ENCODE measurements around the gene CASP8. TPM values are rescaled to one million over a fixed set of nuclear protein-coding genes. Genes with fewer than 3 reads are reported as not detected.

Gene CASP8
- total RNA-seq, 1 experiment from 2014 or later, result 34.8 TPM

DNA sequence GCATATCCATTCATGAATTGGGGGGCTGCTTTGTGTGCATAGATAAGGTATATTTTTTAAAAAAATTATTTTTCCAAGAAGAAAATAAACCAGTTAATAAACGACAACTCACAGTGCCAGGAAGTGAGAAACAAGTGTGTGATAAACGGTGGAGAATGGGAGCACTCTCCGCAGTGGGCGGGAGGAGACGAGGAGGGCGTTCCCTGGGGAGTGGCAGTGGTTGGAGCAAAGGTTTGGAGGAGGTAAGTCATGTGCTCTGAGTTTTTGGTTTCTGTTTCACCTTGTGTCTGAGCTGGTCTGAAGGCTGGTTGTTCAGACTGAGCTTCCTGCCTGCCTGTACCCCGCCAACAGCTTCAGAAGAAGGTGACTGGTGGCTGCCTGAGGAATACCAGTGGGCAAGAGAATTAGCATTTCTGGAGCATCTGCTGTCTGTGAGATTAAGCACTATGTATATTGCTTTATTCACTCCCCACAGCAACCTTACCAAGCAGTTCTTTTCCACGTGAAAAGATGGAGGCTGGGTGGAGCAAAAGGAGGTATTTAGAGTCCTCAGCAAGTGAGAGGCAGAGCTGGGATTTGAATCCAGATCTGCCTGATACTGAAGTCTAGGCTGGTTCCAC lies 27.0 kb upstream of the CASP8 start:
- ChIA-PET POLR2A (interaction anchor here (0.6 kb wide), 1 partner anchor 269 kb away, joined by 3 read pairs; no protein-coding TSS in a partner anchor), CTCF (interaction anchor here (0.5 to 2.3 kb wide), 5 partner anchors 50 to 1284 kb away, joined by 3 to 12 read pairs (median 6); partner anchors contain the start of genes CASP10, STRADB and TRAK2)
- DNase-seq (ENCODE audit: low read depth, low spot score) (peak; percentile 80), ATAC-seq (peak; percentile 96)
- no peak for TF ChIP-seq TCF7L2 (IDR thresholded peaks at IDR 0.05; ENCODE audit: low read depth, low read length)
- peak; percentile 71; the same call in 1 of the 2 replicates for TF ChIP-seq POLR2AphosphoS5 (IDR thresholded peaks at IDR 0.05; ENCODE audit: low read depth, low read length)
- peak; percentile 52; the same call in 1 of the 2 replicates for TF ChIP-seq SIN3A (IDR thresholded peaks at IDR 0.05; ENCODE audit: borderline replicate concordance, insufficient read depth, low read depth, low read length)
- TF ChIP-seq, protein P1, sequence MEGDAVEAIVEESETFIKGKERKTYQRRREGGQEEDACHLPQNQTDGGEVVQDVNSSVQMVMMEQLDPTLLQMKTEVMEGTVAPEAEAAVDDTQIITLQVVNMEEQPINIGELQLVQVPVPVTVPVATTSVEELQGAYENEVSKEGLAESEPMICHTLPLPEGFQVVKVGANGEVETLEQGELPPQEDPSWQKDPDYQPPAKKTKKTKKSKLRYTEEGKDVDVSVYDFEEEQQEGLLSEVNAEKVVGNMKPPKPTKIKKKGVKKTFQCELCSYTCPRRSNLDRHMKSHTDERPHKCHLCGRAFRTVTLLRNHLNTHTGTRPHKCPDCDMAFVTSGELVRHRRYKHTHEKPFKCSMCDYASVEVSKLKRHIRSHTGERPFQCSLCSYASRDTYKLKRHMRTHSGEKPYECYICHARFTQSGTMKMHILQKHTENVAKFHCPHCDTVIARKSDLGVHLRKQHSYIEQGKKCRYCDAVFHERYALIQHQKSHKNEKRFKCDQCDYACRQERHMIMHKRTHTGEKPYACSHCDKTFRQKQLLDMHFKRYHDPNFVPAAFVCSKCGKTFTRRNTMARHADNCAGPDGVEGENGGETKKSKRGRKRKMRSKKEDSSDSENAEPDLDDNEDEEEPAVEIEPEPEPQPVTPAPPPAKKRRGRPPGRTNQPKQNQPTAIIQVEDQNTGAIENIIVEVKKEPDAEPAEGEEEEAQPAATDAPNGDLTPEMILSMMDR (IDR thresholded peaks at IDR 0.05), result no peak
- TF ChIP-seq, protein P2, sequence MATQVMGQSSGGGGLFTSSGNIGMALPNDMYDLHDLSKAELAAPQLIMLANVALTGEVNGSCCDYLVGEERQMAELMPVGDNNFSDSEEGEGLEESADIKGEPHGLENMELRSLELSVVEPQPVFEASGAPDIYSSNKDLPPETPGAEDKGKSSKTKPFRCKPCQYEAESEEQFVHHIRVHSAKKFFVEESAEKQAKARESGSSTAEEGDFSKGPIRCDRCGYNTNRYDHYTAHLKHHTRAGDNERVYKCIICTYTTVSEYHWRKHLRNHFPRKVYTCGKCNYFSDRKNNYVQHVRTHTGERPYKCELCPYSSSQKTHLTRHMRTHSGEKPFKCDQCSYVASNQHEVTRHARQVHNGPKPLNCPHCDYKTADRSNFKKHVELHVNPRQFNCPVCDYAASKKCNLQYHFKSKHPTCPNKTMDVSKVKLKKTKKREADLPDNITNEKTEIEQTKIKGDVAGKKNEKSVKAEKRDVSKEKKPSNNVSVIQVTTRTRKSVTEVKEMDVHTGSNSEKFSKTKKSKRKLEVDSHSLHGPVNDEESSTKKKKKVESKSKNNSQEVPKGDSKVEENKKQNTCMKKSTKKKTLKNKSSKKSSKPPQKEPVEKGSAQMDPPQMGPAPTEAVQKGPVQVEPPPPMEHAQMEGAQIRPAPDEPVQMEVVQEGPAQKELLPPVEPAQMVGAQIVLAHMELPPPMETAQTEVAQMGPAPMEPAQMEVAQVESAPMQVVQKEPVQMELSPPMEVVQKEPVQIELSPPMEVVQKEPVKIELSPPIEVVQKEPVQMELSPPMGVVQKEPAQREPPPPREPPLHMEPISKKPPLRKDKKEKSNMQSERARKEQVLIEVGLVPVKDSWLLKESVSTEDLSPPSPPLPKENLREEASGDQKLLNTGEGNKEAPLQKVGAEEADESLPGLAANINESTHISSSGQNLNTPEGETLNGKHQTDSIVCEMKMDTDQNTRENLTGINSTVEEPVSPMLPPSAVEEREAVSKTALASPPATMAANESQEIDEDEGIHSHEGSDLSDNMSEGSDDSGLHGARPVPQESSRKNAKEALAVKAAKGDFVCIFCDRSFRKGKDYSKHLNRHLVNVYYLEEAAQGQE (IDR thresholded peaks at IDR 0.05; ENCODE audit: insufficient read depth in 1 of 2, low read depth in 2 of 2, low read length in 1 of 2), result no peak
- Histone ChIP-seq H3K9me3 (ENCODE audit: control insufficient read depth, insufficient read depth, low read depth, low read length) (no peaks in the 10 kb centered on the region), H3K27ac (ENCODE audit: low read length) (peak overlapping the region; percentile 97), H3K4me3 (ENCODE audit: low read depth in 2 of 2, low read length in 2 of 2) (peak overlapping the region; percentile 76 to 96), H3K27me3 (ENCODE audit: control insufficient read depth, insufficient read depth, low read length) (no peaks in the 10 kb centered on the region), H3K36me3 (ENCODE audit: control insufficient read depth, insufficient read depth, low read length) (no peaks in the 10 kb centered on the region; the same call in none of the 2 replicates), H3K4me1 (ENCODE audit: control insufficient read depth, insufficient read depth, low read length) (peaks cover 28% of the 10 kb centered on the region)
- no TSS peak for BruUV-seq (replicated peaks)
- intact Hi-C loops (cut with micrococcal nuclease; ENCODE audit: unreplicated experiment) (loop anchor here (10.0 kb wide), 1 partner anchor 391 kb away; no protein-coding TSS in a partner anchor), in situ Hi-C loops (cut with HindIII; ENCODE audit: low pct_unique_long_range_greater_than_20kb, low sequenced_read_pairs) (no loop called here)

DNA sequence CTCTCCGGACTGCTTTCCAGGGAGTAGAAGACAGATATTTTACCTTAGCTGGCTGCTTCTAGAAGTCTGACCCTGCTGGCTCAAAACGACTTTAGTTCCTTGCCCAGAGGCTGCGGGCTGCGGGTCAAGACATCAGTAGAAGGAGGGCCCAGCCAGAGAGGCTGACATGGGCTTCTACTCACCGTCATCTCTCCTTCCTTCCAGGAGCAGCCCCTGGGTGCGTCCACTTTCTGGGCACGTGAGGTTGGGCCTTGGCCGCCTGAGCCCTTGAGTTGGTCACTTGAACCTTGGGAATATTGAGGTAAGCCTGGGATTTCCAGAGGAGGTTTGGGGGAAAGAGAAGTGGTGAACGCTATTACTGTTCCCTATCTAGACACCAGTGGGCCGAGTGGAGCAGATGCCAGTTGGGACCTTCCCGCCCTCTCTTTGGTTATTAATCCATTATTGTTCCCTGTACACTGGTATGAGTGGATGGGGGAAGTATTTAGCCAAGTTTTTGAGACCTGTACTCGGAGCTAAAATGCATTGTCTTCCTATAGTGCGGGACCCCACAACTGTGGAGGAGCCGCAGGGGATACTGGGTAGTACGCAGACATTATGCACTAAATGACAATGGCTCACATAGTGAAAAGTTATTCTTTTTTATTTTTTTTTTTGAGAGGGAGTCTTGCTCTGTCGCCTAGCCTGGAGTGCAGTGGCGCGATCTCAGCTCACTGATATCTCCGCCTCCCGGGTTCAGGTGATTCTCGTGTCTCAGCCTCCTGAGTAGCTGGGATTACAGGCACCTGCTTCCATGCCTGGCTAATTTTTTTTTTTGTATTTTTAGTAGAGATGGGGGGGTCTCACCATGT lies 26.3 kb upstream of the CASP8 start:
- intact Hi-C loops (cut with micrococcal nuclease; ENCODE audit: unreplicated experiment) (loop anchor here (10.0 kb wide), 1 partner anchor 391 kb away; no protein-coding TSS in a partner anchor), in situ Hi-C loops (cut with HindIII; ENCODE audit: low pct_unique_long_range_greater_than_20kb, low sequenced_read_pairs) (no loop called here)
- Histone ChIP-seq H3K4me1 (ENCODE audit: control insufficient read depth, insufficient read depth, low read length) (peaks cover 26% of the 10 kb centered on the region), H3K36me3 (ENCODE audit: control insufficient read depth, insufficient read depth, low read length) (no peaks in the 10 kb centered on the region; the same call in none of the 2 replicates), H3K27ac (ENCODE audit: low read length) (peak overlapping the region; percentile 97), H3K9me3 (ENCODE audit: control insufficient read depth, insufficient read depth, low read depth, low read length) (no peaks in the 10 kb centered on the region), H3K4me3 (ENCODE audit: low read depth in 2 of 2, low read length in 2 of 2) (peak overlapping the region; percentile 76 to 96), H3K27me3 (ENCODE audit: control insufficient read depth, insufficient read depth, low read length) (no peaks in the 10 kb centered on the region)
- ChIA-PET POLR2A (interaction anchor here (0.6 kb wide), 2 partner anchors 157 to 270 kb away, joined by 3 read pairs; no protein-coding TSS in a partner anchor), CTCF (interaction anchor here (0.7 to 2.3 kb wide), 4 partner anchors 51 to 333 kb away, joined by 3 to 12 read pairs (median 7); partner anchors contain the start of genes CASP10, STRADB and TRAK2)
- ATAC-seq (peak; percentile 57), DNase-seq (ENCODE audit: low read depth, low spot score) (no peak)
- TSS peak; percentile 77 for BruUV-seq (replicated peaks)
- TF ChIP-seq TCF7L2 (IDR thresholded peaks at IDR 0.05; ENCODE audit: low read depth, low read length) (no peak), SIN3A (IDR thresholded peaks at IDR 0.05; ENCODE audit: borderline replicate concordance, insufficient read depth, low read depth, low read length) (no peak), POLR2AphosphoS5 (IDR thresholded peaks at IDR 0.05; ENCODE audit: low read depth, low read length) (no peak)
- TF ChIP-seq, protein P1 (IDR thresholded peaks at IDR 0.05), result no peak
- TF ChIP-seq, protein P2 (IDR thresholded peaks at IDR 0.05; ENCODE audit: insufficient read depth in 1 of 2, low read depth in 2 of 2, low read length in 1 of 2), result no peak

Measured in Panc1 (cell line).